GM19238 (cell line): Measurements from ENCODE around the gene TUBGCP3.

Experiments used
- DNase-seq: peaks from one replicate; pipeline ENCODE4 v3.0.0; 2011; ENCODE audit warnings: low spot score; ENCODE audit not compliant: insufficient read length

TUBGCP3 gene

DNA sequence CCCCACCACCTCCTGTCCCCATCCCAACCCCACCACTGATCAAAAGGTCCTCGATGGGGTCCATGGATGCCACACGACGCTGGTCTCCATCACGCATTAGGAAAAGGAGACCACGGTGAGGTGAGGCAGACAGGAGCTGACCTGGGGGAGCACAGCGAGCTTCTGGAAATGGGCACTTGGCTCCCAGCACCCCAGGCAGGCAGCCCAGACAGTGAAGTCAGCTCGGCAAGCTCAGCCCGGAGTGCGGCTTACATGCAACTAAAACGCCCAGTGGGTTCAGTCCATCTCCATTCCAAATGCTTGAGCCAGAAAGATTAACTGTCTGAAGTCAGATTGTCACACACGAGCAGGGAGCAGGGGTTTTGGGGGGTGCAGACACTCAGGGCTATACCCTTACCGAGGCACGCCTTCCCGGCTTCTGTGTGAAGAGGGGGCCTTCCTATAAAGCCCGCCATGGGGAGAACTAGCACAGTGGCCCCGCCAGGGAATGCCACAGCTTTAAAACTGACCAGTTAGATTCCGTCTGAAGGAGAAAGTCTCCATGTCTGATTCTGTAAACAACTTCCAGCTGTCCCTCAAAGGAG lies 132.4 kb downstream of the TUBGCP3 start:
- no peak for DNase-seq

DNA sequence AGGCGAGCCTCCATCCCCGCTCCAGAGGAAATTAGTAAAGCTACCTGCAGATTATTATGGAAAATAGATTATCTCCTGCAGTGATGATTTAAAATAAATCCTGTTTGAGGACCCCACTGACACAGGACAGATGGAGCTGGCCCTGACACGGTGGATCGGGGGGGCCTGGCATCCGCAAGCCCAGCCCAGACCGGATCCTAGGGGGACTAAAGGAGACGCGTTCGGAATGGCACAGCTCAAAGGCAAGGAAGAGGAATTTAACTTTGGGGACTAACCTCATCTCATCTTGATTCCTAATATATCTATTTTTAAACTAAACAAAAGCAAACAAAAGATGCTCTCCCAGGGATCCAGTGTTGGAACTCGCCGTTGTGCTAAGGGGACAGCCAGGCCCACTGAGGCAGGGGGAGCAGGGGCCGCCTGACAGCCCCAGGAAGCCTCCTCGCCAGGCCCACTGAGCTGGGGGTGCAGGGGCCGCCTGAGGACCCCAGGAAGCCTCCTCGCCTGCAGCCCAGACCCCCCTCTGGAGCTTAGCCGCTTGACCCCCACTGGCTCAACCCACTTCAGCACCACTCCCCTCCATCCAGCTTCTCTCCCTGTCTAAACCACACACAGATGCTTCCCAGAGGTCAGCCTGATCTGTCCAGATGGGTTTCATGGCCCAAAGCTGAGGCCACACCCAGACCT lies 133.2 kb downstream of the TUBGCP3 start:
- no peak for DNase-seq

DNA sequence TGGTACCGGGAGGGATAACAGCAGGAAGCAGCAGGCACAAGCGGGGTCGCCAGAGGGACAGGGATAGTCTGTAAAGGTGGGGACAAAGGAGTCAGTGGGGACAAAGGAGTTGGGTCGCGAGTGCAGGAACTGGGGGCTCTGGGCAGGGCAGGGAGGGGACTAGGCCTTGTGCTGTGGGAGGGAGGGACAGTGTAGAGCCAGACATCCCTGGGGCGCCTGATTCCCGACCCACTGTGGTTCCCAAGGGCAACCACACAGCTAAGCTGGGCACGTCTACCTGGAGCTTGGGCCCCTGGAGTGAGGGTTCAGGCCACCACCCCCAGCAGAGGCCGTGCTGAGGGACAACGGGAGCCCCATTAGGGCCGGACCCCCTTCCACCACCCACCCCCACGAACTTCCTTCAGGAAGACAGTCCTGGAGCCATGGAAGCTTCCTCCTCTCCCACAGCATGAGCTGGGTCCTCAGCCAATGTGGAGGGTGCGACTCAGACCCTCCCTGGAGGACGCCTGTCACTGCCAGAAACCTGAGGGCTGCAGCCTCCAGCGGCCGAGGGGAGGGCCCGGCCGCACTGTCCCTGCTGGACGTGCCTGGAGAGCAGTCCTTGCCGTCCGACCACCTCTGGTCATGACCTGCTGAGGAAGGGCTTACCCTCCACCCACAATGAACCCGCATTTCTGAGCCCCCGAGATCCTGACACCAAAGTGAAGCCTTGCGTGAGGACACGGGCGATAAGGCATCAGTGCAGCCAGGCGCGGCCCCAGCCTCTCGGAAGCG lies 133.9 kb downstream of the TUBGCP3 start:
- DNase-seq, result no peak

DNA sequence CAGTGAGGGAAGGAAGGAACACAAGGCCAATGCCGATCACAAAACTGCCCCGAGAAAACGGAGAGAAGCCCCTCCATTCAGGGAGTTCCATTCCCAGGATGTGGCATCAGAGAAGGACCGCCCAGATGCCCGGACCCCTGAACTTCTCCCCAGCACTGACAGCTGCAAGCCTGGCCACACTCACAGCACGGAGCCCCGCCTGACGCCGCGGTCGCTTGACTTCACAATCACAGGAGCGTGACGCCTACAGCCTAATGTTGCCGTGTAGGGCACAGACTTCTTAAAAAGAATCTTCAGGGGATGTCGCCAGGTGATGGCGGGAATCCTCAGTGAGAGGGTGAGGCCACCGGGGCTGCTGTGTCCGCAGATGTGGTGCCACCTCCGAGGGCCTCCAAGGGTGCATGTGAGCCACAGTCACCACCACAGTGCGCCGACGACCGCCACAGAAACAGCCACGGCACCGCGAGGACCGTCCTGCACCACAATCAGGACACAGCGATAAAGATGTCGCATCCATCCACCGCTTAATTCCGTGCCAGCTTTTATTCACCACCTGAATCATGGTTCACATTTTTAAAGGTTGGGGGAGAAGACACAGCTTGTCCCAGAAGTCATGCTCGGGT lies 134.6 kb downstream of the TUBGCP3 start:
- DNase-seq, result no peak

DNA sequence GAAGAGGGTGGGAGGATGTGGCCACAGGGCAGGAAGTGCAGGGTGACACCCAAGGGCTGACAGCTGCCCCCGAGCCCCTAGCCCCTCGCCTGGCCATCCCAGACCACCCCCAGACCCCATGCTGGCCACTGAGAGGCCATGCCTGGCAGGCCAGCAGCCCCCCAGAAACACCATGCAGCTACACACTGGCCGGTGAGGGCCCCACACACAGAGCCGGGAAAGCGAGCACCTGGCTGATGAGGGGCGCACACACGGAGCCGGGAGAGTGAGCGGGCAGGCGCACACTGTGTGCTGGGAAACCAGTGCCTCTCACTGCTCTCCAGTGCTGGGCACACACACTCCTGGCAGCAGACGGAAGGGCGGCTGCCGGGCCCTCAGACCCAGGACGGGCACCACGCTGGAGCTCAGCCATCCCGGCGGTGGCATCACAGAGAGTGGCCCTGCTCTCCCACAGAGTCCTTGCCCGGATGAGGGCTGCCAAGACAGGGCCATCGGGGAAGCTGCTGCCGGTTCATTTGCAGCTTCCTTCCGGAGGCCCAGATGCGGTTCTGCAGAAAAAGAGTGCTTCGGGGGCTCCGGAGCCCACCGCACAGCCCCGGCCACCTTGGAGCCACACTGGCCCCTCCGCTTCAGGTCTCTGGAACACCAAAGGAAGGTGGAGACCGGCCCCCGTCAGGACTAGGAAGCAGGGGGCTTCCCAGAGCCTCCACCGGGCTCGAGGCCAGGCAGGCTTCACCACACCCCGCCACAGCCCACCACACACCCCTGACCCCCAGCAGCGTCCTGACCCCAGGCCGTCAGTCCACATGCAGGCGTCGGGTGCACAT lies 135.4 kb downstream of the TUBGCP3 start:
- DNase-seq, result no peak

DNA sequence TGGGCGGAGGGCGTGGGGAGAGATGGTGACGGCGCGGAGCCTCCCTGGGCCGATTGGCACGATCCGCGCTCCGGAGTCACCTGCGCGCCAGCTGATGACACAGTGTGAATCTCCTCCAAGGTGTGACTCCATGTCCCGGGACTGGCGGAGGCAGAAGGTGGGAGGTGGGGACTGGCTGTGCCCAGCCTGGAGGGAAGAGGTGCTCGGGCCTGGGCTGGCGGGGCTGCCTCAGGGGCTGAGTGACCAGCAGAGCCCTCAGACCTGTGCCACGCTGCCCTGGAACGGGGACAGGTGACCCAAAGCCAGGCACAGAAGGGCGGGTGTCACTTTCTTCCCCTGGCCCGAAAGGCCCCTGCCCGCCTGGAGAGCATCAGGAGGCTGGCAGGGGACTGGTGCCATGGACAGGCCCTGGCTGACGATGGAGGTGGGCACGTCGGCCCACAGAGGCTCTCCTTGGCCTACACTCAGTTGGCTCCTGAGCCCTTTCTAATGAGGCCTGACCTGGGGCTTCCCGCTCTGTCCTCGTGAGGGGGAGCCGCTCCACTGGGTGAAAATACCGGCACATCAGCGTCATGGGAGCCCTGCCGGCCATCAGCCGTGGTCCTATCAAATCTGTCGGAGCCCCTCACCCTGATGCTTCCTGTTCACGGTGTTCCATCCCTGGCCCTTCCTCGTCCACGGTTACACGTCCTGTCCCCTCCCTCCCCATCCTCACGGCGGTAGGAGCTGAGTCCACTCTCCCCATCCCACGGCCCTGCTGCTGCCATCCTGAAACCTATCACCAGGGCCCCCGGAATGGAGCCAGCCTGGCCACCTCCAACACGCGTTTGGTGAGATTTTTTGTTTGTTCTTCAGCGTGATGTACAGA lies 136.2 kb downstream of the TUBGCP3 start:
- DNase-seq, result no peak

DNA sequence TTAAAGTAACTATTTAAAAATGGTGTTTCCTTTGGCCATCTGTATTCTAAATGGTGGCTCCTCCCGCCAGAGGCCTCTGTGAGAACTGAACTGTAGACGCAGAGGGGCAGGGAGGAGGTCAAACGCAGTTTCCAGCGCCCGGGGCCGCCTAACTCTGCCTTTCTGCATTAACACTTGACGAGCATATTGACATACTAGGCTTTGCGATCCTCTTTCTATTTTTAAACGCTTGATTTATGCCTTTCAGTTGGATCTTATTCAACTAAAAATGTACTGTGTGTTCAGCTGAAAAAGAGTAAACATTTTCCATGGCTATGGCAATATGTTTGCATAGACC lies 137.1 kb downstream of the TUBGCP3 start:
- DNase-seq, result no peak

DNA sequence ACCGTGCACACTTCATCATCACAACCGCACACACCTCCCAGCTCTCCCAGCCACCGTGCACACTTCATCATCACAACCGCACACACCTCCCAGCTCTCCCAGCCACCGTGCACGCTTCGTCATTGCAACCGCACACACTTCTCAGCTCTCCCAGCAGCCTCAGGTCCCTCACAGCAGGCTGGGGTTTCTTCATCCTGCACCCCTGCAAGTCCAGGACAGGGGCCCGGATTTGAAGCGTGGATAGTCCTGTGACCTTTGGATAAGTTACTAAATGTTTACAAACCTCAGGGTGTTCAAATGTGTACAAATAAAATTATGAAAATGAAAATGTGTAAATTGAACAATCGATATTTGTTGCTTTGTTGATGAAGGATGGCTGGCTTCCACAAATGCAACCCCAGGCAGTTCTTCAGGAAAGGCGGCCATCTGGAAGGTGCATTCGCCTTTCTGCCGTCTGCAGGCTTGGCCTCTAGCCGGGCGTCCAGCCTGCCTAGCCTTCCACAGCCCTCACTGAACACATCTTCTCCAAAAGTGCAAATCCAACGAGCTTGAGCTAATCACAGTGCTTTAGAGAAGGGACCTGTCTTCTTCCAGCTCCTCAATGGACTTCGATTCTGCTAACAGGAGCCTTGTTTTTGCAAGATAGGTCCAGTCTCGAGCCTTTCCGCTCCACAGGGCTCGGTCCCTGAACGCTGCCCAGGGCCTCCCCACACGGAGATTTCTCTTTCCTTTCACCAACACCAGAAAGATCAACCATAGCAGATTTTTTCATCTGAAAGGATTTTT lies 137.6 kb downstream of the TUBGCP3 start:
- DNase-seq, result no peak

DNA sequence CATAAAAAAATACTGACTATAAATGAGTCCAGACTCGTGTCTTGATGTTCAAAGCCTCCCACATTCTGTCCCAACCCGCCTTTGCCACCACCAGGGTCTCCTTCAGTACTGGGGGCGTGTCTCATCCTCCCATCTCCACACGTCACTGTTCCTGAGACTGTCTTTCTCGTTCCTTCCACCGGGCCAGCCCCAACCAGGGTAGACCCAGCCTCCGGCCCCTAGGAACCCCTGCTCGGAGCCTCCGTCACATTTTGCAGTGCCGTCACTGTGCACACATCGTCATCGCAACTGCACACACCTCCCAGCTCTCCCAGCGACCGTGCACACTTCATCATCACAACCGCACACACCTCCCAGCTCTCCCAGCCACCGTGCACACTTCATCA lies 138.4 kb downstream of the TUBGCP3 start:
- no peak for DNase-seq

DNA sequence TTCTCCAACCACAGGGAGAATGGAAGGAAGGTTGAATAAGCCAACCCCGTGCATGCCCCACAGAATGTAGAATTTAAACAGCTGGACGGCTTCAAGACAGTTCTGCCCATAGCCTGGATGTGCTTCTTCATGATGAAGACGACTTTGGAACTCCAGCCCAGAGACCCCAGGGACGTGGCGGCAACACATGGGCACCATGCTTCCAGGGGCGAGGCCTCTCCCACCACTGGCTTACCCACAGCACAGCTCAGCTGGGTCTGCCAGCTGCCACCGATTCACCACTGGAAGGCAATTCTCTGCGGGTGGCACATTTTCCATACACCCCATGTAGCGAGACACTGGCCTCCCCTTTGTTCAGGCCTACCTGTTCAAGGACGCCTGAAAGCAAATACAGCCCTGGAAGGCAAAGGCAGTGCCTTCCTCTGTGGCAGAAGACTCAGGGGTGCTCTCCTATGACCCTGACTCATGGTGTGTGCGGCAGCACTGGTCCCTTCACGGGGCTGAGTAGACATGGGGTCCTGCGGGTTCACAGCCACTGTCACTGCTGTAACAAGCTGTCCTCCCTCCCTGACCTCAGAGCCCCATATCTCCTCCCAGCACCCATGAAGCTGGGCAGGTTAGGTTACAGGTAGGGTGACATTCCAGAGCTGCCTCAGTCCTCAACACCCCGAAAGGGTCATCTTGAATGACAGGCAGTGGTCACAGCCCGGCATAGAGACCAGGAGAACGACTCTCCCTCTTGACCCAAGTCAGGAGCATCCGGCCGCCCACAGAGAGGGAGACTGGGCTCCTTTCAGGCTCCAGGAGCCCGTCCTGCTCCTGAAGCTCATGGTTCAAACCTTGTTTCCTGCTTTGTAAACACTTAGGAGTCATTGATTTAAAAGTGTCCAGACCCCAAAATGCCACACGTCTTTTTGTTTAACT lies 139.1 kb downstream of the TUBGCP3 start:
- DNase-seq, result no peak

DNA sequence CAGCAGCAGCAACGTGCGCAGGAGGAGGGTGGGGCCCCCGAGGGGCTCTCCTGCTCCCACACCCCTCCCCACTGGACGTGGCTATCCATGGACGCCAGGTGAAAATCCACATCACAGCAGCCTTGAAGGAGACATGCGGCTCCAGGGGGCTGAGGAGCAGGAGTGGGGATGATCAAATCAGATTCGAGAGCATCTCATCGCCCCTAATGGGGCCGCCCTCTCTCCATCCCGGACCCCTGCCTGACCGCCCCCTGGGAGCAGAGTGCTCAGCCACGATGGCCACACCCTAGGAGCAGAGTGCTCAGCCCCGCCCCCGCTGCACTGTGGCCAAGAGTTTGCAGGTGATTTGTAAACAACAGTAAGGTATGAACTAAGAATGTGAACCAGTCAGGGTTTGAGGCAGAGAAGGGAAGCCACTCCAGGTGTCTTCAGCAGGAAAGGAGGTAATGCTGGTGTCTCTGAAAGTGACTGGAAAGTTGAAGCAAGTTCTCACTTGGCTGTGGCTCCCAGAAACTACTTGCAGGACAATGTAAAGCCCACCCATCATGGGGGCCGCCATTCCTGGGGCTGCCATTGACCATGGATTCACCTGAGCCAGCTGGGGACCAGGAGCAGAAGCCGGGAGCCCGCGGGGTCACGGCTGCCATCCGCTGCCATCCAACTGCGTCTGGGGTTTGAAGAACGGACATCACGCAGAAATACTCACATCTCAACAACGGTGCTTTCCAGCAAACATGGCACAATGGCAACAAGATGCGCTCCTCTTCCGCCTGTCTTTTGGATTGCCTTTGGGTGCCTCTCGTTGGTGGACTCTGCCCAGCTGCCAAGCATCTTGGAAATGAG lies 140.0 kb downstream of the TUBGCP3 start:
- no peak for DNase-seq

DNA sequence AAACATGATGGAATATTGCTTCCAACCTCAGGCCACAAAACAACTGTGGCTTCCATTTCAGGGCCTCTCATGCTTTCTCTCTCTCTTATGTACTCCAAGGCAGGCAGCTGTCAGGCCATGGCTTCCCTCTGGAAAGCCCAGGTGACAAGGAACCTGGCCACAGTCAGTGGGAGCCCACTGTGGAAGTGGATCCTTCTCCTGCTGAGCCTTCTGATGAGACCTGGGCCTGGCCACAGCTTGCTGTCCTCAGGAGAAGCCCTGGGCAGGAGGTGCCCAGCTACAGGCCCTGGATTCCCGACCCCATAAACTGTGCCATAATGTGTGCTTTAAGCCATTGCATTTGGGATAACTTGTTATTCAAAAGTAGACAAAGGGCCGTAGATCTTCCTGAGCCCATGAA lies 140.6 kb downstream of the TUBGCP3 start:
- DNase-seq, result no peak

DNA sequence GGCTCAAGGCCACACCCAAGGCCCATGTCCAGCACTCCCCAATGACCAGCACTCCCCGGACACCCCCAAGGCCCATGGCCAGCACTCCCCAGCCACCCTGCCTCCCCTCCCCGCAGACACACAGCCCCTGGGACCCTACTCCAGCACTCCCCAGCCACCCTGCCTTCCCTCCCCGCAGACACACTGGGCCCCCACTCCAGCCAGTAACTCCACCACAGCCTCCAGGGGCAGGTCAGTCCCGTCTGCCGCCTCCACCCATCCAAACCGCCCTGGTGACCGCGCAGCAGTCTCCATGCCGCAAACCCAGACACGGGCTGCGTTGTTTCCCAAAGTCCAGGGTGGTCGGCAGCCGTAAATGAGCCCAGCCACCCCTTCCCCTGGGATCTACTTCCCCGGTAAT lies 141.1 kb downstream of the TUBGCP3 start:
- DNase-seq, result no peak

DNA sequence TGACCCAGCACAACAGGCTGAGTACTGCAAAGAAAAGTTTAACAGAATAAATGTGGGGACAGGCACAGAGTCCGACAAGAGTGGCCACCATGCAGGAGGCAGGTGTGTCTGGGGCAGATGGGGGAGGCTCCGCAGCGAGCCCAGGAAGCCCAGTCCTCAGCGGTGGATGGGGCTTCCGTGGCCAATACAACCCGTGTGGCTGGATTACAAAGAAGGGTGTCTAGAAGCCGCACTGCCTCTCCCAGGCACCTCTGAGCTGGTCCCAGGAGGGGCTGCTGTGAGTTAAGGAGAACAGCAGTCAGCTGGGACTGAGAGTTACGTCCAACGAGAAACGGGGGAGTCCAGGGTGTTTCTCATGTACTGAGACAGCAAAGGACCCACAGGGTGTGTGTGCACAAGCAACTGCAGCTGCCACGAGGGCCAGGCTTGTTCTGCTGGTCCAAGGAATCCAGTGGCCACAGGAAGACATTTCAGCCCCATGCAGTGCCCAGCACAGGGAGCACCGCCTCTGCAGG lies 141.5 kb downstream of the TUBGCP3 start:
- DNase-seq, result no peak

DNA sequence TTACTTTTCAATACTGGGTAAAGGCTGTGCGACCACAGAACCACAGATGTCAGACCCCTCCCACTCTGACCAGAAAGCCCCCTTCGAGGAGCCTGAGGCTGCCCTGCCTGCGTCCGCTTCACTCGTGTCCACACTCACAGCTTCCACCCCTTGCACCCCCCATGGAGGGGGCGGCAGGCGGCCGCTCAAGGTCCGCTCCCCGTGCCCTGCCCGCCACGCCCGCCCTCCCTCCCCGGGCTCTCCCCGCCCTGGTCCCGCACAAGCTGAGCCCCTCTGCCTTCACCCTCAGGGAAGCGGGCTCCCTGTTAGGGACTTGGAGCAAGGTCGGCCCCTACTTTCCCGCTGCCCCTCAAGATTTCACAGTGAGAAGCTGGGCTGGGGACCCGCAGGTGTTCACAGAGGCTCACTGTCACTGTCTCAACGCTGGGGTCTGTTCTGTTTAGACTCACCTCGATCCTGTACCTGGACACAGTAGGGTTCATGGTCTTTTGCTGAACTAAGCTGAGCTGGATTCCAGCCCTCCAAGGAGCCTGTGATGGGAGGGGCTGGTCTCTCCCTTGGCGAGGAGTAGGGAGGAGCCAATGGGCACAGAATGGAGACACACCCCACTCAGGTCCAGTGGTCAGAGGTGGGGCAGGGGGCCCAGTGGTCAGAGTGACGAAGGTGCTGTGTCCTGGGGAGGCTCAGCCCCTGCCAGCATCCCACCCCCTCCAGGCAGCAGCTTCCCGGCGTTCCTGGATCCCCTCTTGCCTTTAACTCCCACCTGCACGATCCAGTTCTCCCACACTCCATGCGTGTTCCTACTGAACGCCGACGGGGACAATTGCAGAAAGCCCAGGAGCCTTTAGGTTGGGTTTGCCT lies 142.3 kb downstream of the TUBGCP3 start:
- no peak for DNase-seq
